Mesothelial cell of epicardium (in vitro differentiated cells): ENCODE results near the gene CNTN6. TPM values are rescaled to one million over a fixed set of nuclear protein-coding genes. Genes with fewer than 3 reads are reported as not detected.

Experiments
- DNase-seq, 2 experiments: peaks; one replicate each; pipeline ENCODE4 v3.0.0; 2021; ENCODE audit warnings: low spot score in 2 of 2; ENCODE audit not compliant: unreplicated experiment in 2 of 2
- H3K27ac Mint-ChIP-seq: 2 replicates; pipeline ENCODE4 v1.8.0; 2021; ENCODE audit warnings: mixed read lengths
- H3K27me3 Mint-ChIP-seq: 2 replicates; pipeline ENCODE4 v1.8.0; 2021; ENCODE audit warnings: low read depth, mixed read lengths
- H3K36me3 Mint-ChIP-seq: 2 replicates; pipeline ENCODE4 v1.8.0; 2021; ENCODE audit warnings: mixed read lengths
- H3K4me1 Mint-ChIP-seq: 2 replicates; pipeline ENCODE4 v1.8.0; 2021; ENCODE audit warnings: mixed read lengths
- H3K4me3 Mint-ChIP-seq: 2 replicates; pipeline ENCODE4 v1.8.0; 2021; ENCODE audit warnings: mild to moderate bottlenecking, moderate library complexity, mixed read lengths
- H3K9me3 Mint-ChIP-seq: 2 replicates; pipeline ENCODE4 v1.8.0; 2021; ENCODE audit warnings: mixed read lengths
- total RNA-seq: library from RNA; stranded (reverse); gene quantifications from 3 replicates; pipeline ENCODE4 v1.2.1, GENCODE V29; 2021
- TF ChIP-seq, protein P1 (sequence below): fragments of 200-600 bp; sonication (generic); IDR thresholded peaks from one replicate; pipeline ENCODE4 v1.5.0; 2021; ENCODE audit warnings: antibody characterized with exemption; ENCODE audit not compliant: unreplicated experiment

CNTN6 gene
- total RNA-seq, 1 donor from 2014 or later = 15.4 TPM

DNA sequence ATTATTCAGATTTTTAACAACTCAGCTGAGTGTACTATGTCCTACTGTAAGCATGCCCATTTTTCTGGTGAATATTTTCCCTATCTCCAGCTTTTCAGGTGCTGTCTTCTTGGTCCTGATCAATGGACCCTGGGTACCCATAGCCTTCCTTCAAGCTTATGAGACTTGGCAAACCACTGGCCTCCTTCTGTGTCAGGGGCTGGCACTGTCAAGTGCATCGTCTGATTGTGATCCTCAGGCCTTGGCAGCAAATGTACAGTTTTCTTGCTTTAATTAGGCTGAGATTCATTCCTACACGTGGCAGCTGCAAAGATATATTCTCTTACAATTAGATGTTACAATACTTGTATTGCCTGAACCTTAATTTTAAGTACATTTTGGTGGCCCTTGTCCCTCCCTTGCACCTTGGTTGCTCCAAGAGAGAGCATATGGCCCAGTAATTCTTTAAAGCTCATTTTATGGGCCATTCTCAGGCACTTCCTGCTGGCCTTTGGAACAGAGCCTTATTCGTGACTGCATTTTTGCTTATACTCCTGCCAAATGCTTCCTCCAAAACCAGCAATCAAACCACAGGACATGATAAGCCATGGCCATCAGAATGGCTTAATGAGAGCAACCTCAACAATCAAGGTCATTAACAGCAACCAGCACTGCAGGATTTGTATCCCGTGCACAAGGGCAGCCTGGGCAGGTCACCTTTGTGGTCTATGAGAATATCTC, 179.9 kb downstream of the CNTN6 start:
- Mint-ChIP-seq H3K27ac (peak overlapping the region; percentile 57), H3K27me3 (no peaks in the 10 kb centered on the region), H3K36me3 (peaks cover 3% of the 10 kb centered on the region), H3K4me1 (peaks cover 3% of the 10 kb centered on the region), H3K4me3 (no peak overlapping the region), H3K9me3 (peaks cover 11% of the 10 kb centered on the region)
- TF ChIP-seq, protein P1, sequence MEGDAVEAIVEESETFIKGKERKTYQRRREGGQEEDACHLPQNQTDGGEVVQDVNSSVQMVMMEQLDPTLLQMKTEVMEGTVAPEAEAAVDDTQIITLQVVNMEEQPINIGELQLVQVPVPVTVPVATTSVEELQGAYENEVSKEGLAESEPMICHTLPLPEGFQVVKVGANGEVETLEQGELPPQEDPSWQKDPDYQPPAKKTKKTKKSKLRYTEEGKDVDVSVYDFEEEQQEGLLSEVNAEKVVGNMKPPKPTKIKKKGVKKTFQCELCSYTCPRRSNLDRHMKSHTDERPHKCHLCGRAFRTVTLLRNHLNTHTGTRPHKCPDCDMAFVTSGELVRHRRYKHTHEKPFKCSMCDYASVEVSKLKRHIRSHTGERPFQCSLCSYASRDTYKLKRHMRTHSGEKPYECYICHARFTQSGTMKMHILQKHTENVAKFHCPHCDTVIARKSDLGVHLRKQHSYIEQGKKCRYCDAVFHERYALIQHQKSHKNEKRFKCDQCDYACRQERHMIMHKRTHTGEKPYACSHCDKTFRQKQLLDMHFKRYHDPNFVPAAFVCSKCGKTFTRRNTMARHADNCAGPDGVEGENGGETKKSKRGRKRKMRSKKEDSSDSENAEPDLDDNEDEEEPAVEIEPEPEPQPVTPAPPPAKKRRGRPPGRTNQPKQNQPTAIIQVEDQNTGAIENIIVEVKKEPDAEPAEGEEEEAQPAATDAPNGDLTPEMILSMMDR = no peak
- no peak for DNase-seq

DNA sequence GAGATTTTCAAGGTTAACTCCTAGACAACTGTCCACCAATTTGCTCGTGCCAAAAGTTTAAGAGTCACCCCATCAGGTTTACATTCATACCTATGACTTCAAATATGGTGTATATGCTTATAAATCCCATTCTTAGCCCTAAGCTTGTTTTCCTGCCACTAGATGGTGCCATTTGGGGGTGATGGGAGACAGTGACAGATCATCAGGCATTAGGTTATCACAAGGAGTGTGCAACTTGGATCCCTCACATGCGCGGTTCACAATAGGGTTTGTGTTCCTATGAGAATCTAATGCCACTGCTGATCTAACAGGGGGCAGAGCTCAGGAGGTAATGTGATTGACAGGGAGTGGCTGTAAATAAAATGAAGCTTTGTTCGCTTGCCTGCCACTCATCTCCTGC, 182.7 kb downstream of the CNTN6 start:
- peaks cover 11% of the 10 kb centered on the region for H3K9me3 Mint-ChIP-seq
- TF ChIP-seq, protein P1 = no peak
- peaks cover 5% of the 10 kb centered on the region for H3K4me1 Mint-ChIP-seq
- no peaks in the 10 kb centered on the region for H3K27me3 Mint-ChIP-seq
- no peak overlapping the region for H3K4me3 Mint-ChIP-seq
- no peak overlapping the region for H3K27ac Mint-ChIP-seq
- H3K36me3 Mint-ChIP-seq = peaks cover 3% of the 10 kb centered on the region
- DNase-seq = no peak

DNA sequence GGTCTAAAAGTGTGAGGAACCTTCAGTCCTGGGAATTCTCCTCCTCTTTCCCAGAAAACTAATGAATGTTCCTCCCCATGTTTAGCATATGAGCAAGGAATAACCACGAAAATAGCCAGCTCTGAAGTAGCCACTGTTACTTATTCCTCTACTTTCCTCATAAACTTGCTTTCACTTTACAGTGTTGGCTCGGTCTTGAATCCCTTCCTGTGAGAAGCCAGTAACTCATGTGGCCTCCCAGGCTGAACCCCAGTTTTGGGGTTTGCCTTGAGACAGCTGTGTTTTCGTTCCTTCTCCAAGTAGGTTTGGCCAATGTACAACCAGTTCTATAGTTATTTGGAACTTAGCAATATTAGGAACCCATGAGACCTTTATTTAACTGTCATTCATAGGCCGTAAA, 195.0 kb downstream of the CNTN6 start:
- peaks cover 10% of the 10 kb centered on the region for H3K4me1 Mint-ChIP-seq
- no peak for DNase-seq
- H3K4me3 Mint-ChIP-seq = no peak overlapping the region
- no peaks in the 10 kb centered on the region for H3K36me3 Mint-ChIP-seq
- H3K27ac Mint-ChIP-seq = no peak overlapping the region
- peaks cover 8% of the 10 kb centered on the region for H3K9me3 Mint-ChIP-seq
- TF ChIP-seq, protein P1 = no peak
- no peaks in the 10 kb centered on the region for H3K27me3 Mint-ChIP-seq

DNA sequence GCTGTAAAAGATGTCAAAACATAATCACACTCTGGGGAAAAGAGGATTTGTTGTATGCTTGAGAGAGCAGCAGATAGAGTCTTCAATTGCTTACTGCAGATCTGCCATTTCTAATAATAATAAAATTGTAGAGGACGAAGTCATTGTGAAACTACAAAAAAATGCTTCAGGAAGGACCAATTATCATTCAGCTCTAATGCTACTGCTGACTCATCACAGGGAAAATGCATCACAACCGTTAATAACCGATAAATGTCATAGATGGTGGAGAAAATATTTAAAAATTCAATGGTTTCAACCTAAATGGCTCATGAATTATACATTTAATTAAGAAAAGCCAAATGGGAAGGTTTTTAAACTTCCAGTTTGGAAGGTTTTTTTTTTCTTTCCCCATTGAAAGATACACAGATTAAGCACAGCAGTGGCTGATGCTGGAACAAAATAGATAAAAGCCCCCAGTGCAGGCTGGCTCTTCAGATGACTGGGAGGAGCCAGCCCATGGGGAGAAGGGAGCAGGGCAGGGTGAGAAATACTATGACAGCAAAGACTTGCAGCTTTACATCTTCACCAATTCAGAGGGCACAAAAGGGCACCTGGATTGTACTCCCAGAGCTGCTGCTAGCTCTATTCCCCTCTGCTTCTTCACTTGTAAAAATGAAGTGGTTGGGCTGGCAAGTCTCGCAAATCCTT, 196.1 kb downstream of the CNTN6 start:
- TF ChIP-seq, protein P1 = no peak
- Mint-ChIP-seq H3K27me3 (no peaks in the 10 kb centered on the region), H3K27ac (no peak overlapping the region), H3K4me1 (peaks cover 10% of the 10 kb centered on the region), H3K36me3 (no peaks in the 10 kb centered on the region), H3K4me3 (no peak overlapping the region), H3K9me3 (peaks cover 8% of the 10 kb centered on the region)
- DNase-seq = no peak

DNA sequence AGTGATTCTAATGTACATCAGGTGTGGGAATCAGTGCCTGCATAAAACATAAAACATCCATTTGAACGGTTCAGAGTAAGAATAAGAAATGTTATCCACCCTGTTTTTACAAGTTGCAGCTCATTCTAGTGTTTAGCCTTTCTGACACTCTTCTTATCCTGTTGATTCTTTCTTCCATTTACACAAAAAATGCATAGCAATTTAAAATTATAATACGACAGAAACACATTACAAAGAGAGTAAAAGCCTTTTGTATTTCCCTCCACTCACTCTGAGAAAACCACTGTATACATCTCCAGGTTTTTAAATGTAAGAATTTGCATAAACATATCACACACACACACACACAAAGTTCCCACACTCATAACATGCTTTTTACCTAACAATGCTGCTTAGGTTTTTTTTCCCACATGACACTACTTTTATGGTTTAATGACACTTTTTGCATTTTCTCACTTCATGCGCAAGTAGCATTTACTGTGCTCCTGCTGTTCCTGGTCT, 199.8 kb downstream of the CNTN6 start:
- H3K4me3 Mint-ChIP-seq = no peak overlapping the region
- H3K9me3 Mint-ChIP-seq = peaks cover 5% of the 10 kb centered on the region
- no peak for DNase-seq
- TF ChIP-seq, protein P1 = no peak
- no peaks in the 10 kb centered on the region for H3K27me3 Mint-ChIP-seq
- peaks cover 20% of the 10 kb centered on the region for H3K4me1 Mint-ChIP-seq
- H3K27ac Mint-ChIP-seq = no peak overlapping the region
- peaks cover 3% of the 10 kb centered on the region for H3K36me3 Mint-ChIP-seq
